ENCODE measurements around the gene FASLG. TPM values are rescaled to one million over a fixed set of nuclear protein-coding genes. Genes with fewer than 3 reads are reported as not detected.

FASLG gene, protein sequence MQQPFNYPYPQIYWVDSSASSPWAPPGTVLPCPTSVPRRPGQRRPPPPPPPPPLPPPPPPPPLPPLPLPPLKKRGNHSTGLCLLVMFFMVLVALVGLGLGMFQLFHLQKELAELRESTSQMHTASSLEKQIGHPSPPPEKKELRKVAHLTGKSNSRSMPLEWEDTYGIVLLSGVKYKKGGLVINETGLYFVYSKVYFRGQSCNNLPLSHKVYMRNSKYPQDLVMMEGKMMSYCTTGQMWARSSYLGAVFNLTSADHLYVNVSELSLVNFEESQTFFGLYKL
- total RNA-seq (2013; cell fraction: nucleolus; rRNA removed) = 0.34 TPM in 1 of 2 replicates, not detected in the other
- total RNA-seq (2014; rRNA removed) (0.06 and 0.11 TPM in 2 replicates), total RNA-seq (2014; rRNA removed; fragmentation: Illumina TruSeq; extraction: Trizol) (0.09 TPM in 1 of 2 replicates, not detected in the other), total RNA-seq (2021) (0.10 and 0.21 TPM in 2 replicates), polyA plus RNA-seq (2011; rRNA removed) (4.0 TPM in 2 replicates), polyA plus RNA-seq (2014; fragmentation: Illumina TruSeq; extraction: Trizol) (0.19 and 0.24 TPM in 2 replicates), polyA plus RNA-seq (2014; fragmentation: Nextera tagmentation; extraction: Ambion mirVana) (under 1 TPM; 0.05 to 0.08 TPM), polyA plus RNA-seq (2014; rRNA removed) (0.11 and 0.32 TPM in 2 replicates), polyA plus RNA-seq (2016; fragmentation: Nextera tagmentation; extraction: Ambion mirVana) (under 1 TPM in 1 of 2 experiments, not detected in 1; 0.08 TPM), polyA minus RNA-seq (2011; rRNA and poly(A)+ RNA removed) (2.8 and 3.3 TPM in 2 replicates), Bru-seq, nascent RNA (not detected), BruChase-seq, experiment 1, labeled RNA remaining after a 6-hour chase (percentile 15 among the genes with signal in this experiment), BruChase-seq, experiment 2, labeled RNA remaining after a 2-hour chase (percentile 23 among the genes with signal in this experiment)
- not detected for polyA plus RNA-seq (2011; ENCODE audit: low read depth)
- 2.1 and 2.6 TPM in 2 replicates for polyA plus RNA-seq (2011; cell fraction: cytosol; rRNA removed)
- 3.5 TPM in 2 replicates for polyA plus RNA-seq (2011; cell fraction: nucleus; rRNA removed)
- polyA plus RNA-seq (2012) = not detected in 2 replicates
- polyA minus RNA-seq (2011; cell fraction: cytosol; rRNA and poly(A)+ RNA removed) = 1.2 TPM in 1 of 2 replicates, not detected in the other
- polyA minus RNA-seq (2011; cell fraction: nucleus; rRNA and poly(A)+ RNA removed) = 3.5 and 5.0 TPM in 2 replicates
- long read RNA-seq, experiment 1, partial matches to known transcripts = 0 of 3 reads
- long read RNA-seq, experiment 1, other reads (novel, unspliced or antisense) = 0 of 3 reads
- long read RNA-seq, experiment 2, transcript FASLG-202 (4 exons, 1,888 nt) = major isoform, 15 of 16 reads
- long read RNA-seq, experiment 2, partial matches to known transcripts = 0 of 16 reads
- long read RNA-seq, experiment 2, other reads (novel, unspliced or antisense) = 1 of 16 reads

DNA sequence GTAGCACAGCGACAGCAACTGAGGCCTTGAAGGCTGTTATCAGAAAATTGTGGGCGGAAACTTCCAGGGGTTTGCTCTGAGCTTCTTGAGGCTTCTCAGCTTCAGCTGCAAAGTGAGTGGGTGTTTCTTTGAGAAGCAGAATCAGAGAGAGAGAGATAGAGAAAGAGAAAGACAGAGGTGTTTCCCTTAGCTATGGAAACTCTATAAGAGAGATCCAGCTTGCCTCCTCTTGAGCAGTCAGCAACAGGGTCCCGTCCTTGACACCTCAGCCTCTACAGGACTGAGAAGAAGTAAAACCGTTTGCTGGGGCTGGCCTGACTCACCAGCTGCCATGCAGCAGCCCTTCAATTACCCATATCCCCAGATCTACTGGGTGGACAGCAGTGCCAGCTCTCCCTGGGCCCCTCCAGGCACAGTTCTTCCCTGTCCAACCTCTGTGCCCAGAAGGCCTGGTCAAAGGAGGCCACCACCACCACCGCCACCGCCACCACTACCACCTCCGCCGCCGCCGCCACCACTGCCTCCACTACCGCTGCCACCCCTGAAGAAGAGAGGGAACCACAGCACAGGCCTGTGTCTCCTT lies at the start of gene FASLG:
Gene FASLG, plus strand, starts transcription at position 233 of the 583 bp plus-strand sequence. Its CDS starts 99 bp downstream, at position 332.
- TF ChIP-seq NFYB (IDR thresholded peaks at IDR 0.05; ENCODE audit: insufficient read depth, low read depth, low read length) (no peak), PKNOX1 (IDR thresholded peaks at IDR 0.05) (no peak), EGR1 (IDR thresholded peaks at IDR 0.05; ENCODE audit: borderline replicate concordance in 1 of 2, low read depth in 2 of 2, low read length in 2 of 2) (no peak), YY1 (IDR thresholded peaks at IDR 0.05; ENCODE audit: low read depth, low read length) (no peak), ATF7 (IDR thresholded peaks at IDR 0.05; ENCODE audit: low read depth) (no peak), BCL11A (IDR thresholded peaks at IDR 0.05; ENCODE audit: low read depth, low read length) (no peak), ZNF622 (IDR thresholded peaks at IDR 0.05) (no peak), IKZF1 (conservative IDR thresholded peaks at IDR 0.05) (no peak), KDM1A (IDR thresholded peaks at IDR 0.05; ENCODE audit: borderline replicate concordance) (no peak), ATF3 (IDR thresholded peaks at IDR 0.05; ENCODE audit: borderline replicate concordance, extremely low read depth, low read depth, low read length) (no peak)
- TF ChIP-seq, protein P1, sequence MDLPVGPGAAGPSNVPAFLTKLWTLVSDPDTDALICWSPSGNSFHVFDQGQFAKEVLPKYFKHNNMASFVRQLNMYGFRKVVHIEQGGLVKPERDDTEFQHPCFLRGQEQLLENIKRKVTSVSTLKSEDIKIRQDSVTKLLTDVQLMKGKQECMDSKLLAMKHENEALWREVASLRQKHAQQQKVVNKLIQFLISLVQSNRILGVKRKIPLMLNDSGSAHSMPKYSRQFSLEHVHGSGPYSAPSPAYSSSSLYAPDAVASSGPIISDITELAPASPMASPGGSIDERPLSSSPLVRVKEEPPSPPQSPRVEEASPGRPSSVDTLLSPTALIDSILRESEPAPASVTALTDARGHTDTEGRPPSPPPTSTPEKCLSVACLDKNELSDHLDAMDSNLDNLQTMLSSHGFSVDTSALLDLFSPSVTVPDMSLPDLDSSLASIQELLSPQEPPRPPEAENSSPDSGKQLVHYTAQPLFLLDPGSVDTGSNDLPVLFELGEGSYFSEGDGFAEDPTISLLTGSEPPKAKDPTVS (IDR thresholded peaks at IDR 0.05; ENCODE audit: low read depth, low read length) = no peak
- no TSS peak for BruUV-seq (replicated peaks)
- CTCF ChIA-PET = interaction anchor here (0.7 kb wide), 1 partner anchor 61 kb away, joined by 3 read pairs; no protein-coding TSS in a partner anchor
- Histone ChIP-seq H3K4me3 (no peak within 1 kb of the TSS), H3K36me3 (ENCODE audit: control insufficient read depth in 2 of 2, insufficient read depth in 2 of 2, low read length in 1 of 2) (no peaks in the 10 kb centered on the region), H3K27me3 (replicated peaks in 1 of 2; ENCODE audit: control insufficient read depth in 2 of 2, insufficient read depth in 2 of 2, low read length in 1 of 2) (no peaks in the 10 kb centered on the region), H4K20me1 (ENCODE audit: control insufficient read depth, insufficient read depth) (no peaks in the 10 kb centered on the region), H3K79me2 (ENCODE audit: control insufficient read depth, insufficient read depth, low read length) (no peaks in the 10 kb centered on the region), H3K4me1 (ENCODE audit: control insufficient read depth, insufficient read depth, low read length) (peaks cover 2% of the 10 kb centered on the region; the same call in 1 of the 2 replicates), H3K9me3 (replicated peaks; ENCODE audit: control insufficient read depth, insufficient read depth, low read length) (no peaks in the 10 kb centered on the region), H3K4me2 (ENCODE audit: control insufficient read depth, insufficient read depth) (no peak within 1 kb of the TSS), H3K9ac (ENCODE audit: control insufficient read depth, insufficient read depth, low read length) (no peak within 1 kb of the TSS), H3K27ac (ENCODE audit: control insufficient read depth, insufficient read depth) (no peak within 1 kb of the TSS), H2AFZ (ENCODE audit: control insufficient read depth, low read depth, low read length) (no peak within 1 kb of the TSS)
- SMC1A ChIA-PET (ENCODE audit: uncharacterized antibody, unreplicated experiment) = interaction anchor here (1.2 to 1.5 kb wide), 3 partner anchors 19 to 49 kb away, joined by 3 to 6 read pairs (median 5); no protein-coding TSS in a partner anchor
- POLR2A ChIA-PET = no interaction called here
- DNase-seq (ENCODE audit: low read depth, low spot score) (no peak), FAIRE-seq (no peak), ATAC-seq (peak; percentile 19; the same call in 2 of the 3 replicates)
- RAD21 ChIA-PET (ENCODE audit: unreplicated experiment) = interaction anchor here (0.8 kb wide), 1 partner anchor 15 kb away, joined by 3 read pairs; no protein-coding TSS in a partner anchor
- in situ Hi-C loops (cut with MboI) = no loop called here
- WGBS (ENCODE audit: insufficient coverage, insufficient replicate concordance, low lambda C conversion rate, missing lambda C conversion rate) = 67% methylated on average over 7 of the region's 11 CpGs
- intact Hi-C loops (cut with micrococcal nuclease; ENCODE audit: unreplicated experiment) = no loop called here

Data from GM12878 (cell line).